Natural killer cell (primary cell): Measurements from ENCODE around the gene SH3BP4. TPM values are rescaled to one million over a fixed set of nuclear protein-coding genes. Genes with fewer than 3 reads are reported as not detected.

ENCODE experiments used
- ATAC-seq, 3 donors: fragments of 150-1000 bp in 2 of 3; fragments of 200-7000 bp in 1 of 3; cut with Tn5 transposase; 1 replicate in 1 of 3; 2 replicates in 2 of 3; pipeline ENCODE4 v1.10.0; 2021; ENCODE audit warnings: mild to moderate bottlenecking in 2 of 3, moderate library complexity in 2 of 3
- DNase-seq, 2 donors: peaks; one replicate each; pipeline versions ENCODE4 v3.0.0 to v3.0.0-alpha.2; 2013 to 2021; ENCODE audit warnings: mixed read lengths in 1 of 2
- H3K27ac ChIP-seq: one replicate; pipeline ENCODE4 v1.5.1; 2013; ENCODE audit warnings: mild to moderate bottlenecking, low read length
- H3K27me3 ChIP-seq: one replicate; pipeline ENCODE4 v1.6.1; 2013; ENCODE audit warnings: low read length; ENCODE audit not compliant: control insufficient read depth, insufficient read depth
- H3K36me3 ChIP-seq: one replicate; pipeline ENCODE4 v1.6.1; 2013; ENCODE audit warnings: low read length; ENCODE audit not compliant: control insufficient read depth, insufficient read depth
- H3K4me1 ChIP-seq: one replicate; pipeline ENCODE4 v1.6.1; 2013; ENCODE audit warnings: low read length; ENCODE audit not compliant: control insufficient read depth, insufficient read depth
- H3K4me3 ChIP-seq: one replicate; pipeline ENCODE4 v1.5.1; 2013; ENCODE audit warnings: low read length
- H3K9me3 ChIP-seq: one replicate; pipeline ENCODE4 v1.6.1; 2013; ENCODE audit warnings: low read length; ENCODE audit not compliant: control insufficient read depth, insufficient read depth
- H3K27ac Mint-ChIP-seq, 2 donors: one replicate each; pipeline ENCODE4 v1.8.0; 2022; ENCODE audit warnings: mild to moderate bottlenecking in 2 of 2, mixed read lengths in 2 of 2, moderate library complexity in 1 of 2
- H3K27me3 Mint-ChIP-seq, 2 donors: one replicate each; pipeline ENCODE4 v1.8.0; 2022; ENCODE audit warnings: low read depth in 2 of 2, mixed read lengths in 2 of 2
- H3K36me3 Mint-ChIP-seq: one replicate; pipeline ENCODE4 v1.8.0; 2022; ENCODE audit warnings: mixed read lengths
- H3K4me1 Mint-ChIP-seq, 2 donors: one replicate each; pipeline ENCODE4 v1.8.0; 2022; ENCODE audit warnings: mixed read lengths in 2 of 2
- H3K4me3 Mint-ChIP-seq: one replicate; pipeline ENCODE4 v1.8.0; 2022; ENCODE audit warnings: mild to moderate bottlenecking, moderate library complexity, mixed read lengths
- H3K9me3 Mint-ChIP-seq, 2 donors: one replicate each; pipeline ENCODE4 v1.8.0; 2022; ENCODE audit warnings: mixed read lengths in 2 of 2
- CTCF ChIP-seq: fragments of 200-600 bp; IDR thresholded peaks from one replicate; pipeline ENCODE4 v1.8.0; 2022; ENCODE audit warnings: antibody characterized with exemption
- WGBS: methylation state at CpG from one replicate; pipeline ENCODE4 v1.1.7; 2013; ENCODE audit warnings: missing lambda C conversion rate; ENCODE audit not compliant: insufficient coverage; 5-methylcytosine and 5-hydroxymethylcytosine counted together
- intact Hi-C: fragments of 100-400 bp; cut with micrococcal nuclease; formaldehyde crosslinking; loops from one replicate; pipeline ENCODE4 v1.14.2; 2022
- total RNA-seq, 4 donors: library from RNA; stranded (reverse); fragments of 120-200 nt in 1 of 4; gene quantifications; one replicate each; pipeline versions ENCODE4 v1.2.3 to v1.2.4, GENCODE V29; 2013 to 2022

Gene SH3BP4
- total RNA-seq, 3 donors from 2014 or later (not counting 1 experiment from before 2014, with no cell fraction given) = 0.39 to 2.6 (median 1.0) TPM

- no peak for DNase-seq
- peak in 1 of 3 donors; percentile 22 for ATAC-seq
- intact Hi-C loops = no loop called here
- H3K36me3 ChIP-seq = no peaks in the 10 kb centered on the region
- Mint-ChIP-seq H3K27ac (no peak overlapping the region), H3K36me3 (no peaks in the 10 kb centered on the region), H3K4me3 (peak overlapping the region; percentile 68), H3K9me3 (no peaks in the 10 kb centered on the region), H3K4me1 (peaks cover 11 to 12% of the 10 kb centered on the region in 2 donors), H3K27me3 (peaks cover 52 to 69% of the 10 kb centered on the region in 2 donors)
- 2% methylated on average over 102 of the region's 102 CpGs for WGBS
- no peaks in the 10 kb centered on the region for H3K9me3 ChIP-seq
- no peak for TF ChIP-seq CTCF
- peaks cover 16% of the 10 kb centered on the region for H3K27me3 ChIP-seq
- peak overlapping the region; percentile 10 for H3K4me3 ChIP-seq
- H3K27ac ChIP-seq = no peak overlapping the region
- H3K4me1 ChIP-seq = peaks cover 15% of the 10 kb centered on the region
Observed at GRCh38 chr2:234952270-234953115, 676 bp downstream of the SH3BP4 start.

GRCh38 chr2:234953116-234954031 lies 1.6 kb downstream of the SH3BP4 start:
- peaks cover 48 to 60% of the 10 kb centered on the region in 2 donors for H3K27me3 Mint-ChIP-seq
- H3K4me3 Mint-ChIP-seq = peak overlapping the region; percentile 68
- H3K4me3 ChIP-seq = peak overlapping the region; percentile 10
- TF ChIP-seq CTCF = no peak
- H3K36me3 Mint-ChIP-seq = no peaks in the 10 kb centered on the region
- intact Hi-C loops = no loop called here
- 76% methylated on average over 20 of the region's 20 CpGs for WGBS
- H3K27me3 ChIP-seq = peaks cover 16% of the 10 kb centered on the region
- peaks cover 15% of the 10 kb centered on the region for H3K4me1 ChIP-seq
- no peak for DNase-seq
- no peak overlapping the region for H3K27ac Mint-ChIP-seq
- H3K36me3 ChIP-seq = no peaks in the 10 kb centered on the region
- no peak overlapping the region for H3K27ac ChIP-seq
- no peaks in the 10 kb centered on the region for H3K9me3 ChIP-seq
- H3K4me1 Mint-ChIP-seq = peaks cover 11 to 12% of the 10 kb centered on the region in 2 donors
- ATAC-seq = no peak
- no peaks in the 10 kb centered on the region for H3K9me3 Mint-ChIP-seq

GRCh38 chr2:234954551-234954992 lies 2.8 kb downstream of the SH3BP4 start:
- Histone ChIP-seq H3K9me3 (no peaks in the 10 kb centered on the region), H3K36me3 (no peaks in the 10 kb centered on the region), H3K4me1 (peaks cover 15% of the 10 kb centered on the region), H3K27me3 (peaks cover 14% of the 10 kb centered on the region), H3K27ac (no peak overlapping the region), H3K4me3 (no peak overlapping the region)
- H3K4me1 Mint-ChIP-seq = peaks cover 11 to 12% of the 10 kb centered on the region in 2 donors
- H3K4me3 Mint-ChIP-seq = peak overlapping the region; percentile 37
- intact Hi-C loops = no loop called here
- TF ChIP-seq CTCF = no peak
- no peaks in the 10 kb centered on the region for H3K36me3 Mint-ChIP-seq
- WGBS = 91% methylated on average over 8 of the region's 8 CpGs
- no peak overlapping the region for H3K27ac Mint-ChIP-seq
- ATAC-seq (no peak), DNase-seq (no peak)
- no peaks in the 10 kb centered on the region for H3K9me3 Mint-ChIP-seq
- H3K27me3 Mint-ChIP-seq = peaks cover 39 to 48% of the 10 kb centered on the region in 2 donors
